Testis (tissue), 3 donors: ENCODE data around the gene NPM1. TPM values are rescaled to one million over a fixed set of nuclear protein-coding genes. Genes with fewer than 3 reads are reported as not detected.

Experiments
- DNase-seq: peaks from one replicate; pipeline ENCODE4 v3.0.0-alpha.2; 2019
- H3K27ac ChIP-seq, 2 donors: fragments of 200-600 bp; sonication (generic); one replicate each; pipeline ENCODE4 v1.5.1; 2019
- H3K27me3 ChIP-seq: fragments of 200-600 bp; sonication (generic); one replicate; pipeline ENCODE4 v1.5.1; 2019
- H3K36me3 ChIP-seq: fragments of 200-600 bp; sonication (generic); one replicate; pipeline ENCODE4 v1.5.1; 2017; ENCODE audit warnings: low read depth; ENCODE audit errors: missing control alignments
- H3K4me1 ChIP-seq: fragments of 200-600 bp; sonication (generic); one replicate; pipeline ENCODE4 v1.5.1; 2019
- H3K4me3 ChIP-seq, 2 donors: fragments of 200-600 bp; sonication (generic); one replicate each; pipeline ENCODE4 v1.5.1; 2017 to 2019
- H3K9me3 ChIP-seq: fragments of 200-600 bp; sonication (generic); one replicate; pipeline ENCODE4 v1.5.1; 2017
- POLR2A ChIP-seq: fragments of 450-650 bp; IDR thresholded peaks from one replicate; pipeline ENCODE4 v1.6.1; 2017; ENCODE audit warnings: antibody characterized with exemption, mild to moderate bottlenecking, moderate library complexity
- WGBS, 2 donors: methylation state at CpG; one replicate each; pipeline ENCODE4 v1.1.5; 2018; 5-methylcytosine and 5-hydroxymethylcytosine counted together
- intact Hi-C: fragments of 100-400 bp; cut with DNase I; formaldehyde crosslinking; loops from one replicate; pipeline ENCODE4 v1.15.1; 2023; ENCODE audit warnings: low total_unique reads
- polyA plus RNA-seq: library from polyadenylated mRNA; stranded (reverse); fragments of 350-450 nt; fragmentation: Illumina TruSeq; extraction: RNeasy Lipid Tissue Mini Kit (QIAGEN cat#74804); gene quantifications from one replicate; pipeline ENCODE4 v1.2.3, GENCODE V29; 2014; ENCODE audit warnings: low read depth, low replicate concordance; ENCODE audit not compliant: insufficient read depth
- total RNA-seq, 2 donors: library from RNA; depleted of rRNA; stranded (reverse); fragments of >200 nt; gene quantifications; one replicate each; pipeline ENCODE4 v1.2.3, GENCODE V29; 2016
- TF ChIP-seq, protein P1 (sequence below), 3 experiments: fragments of 450-650 bp in 2 of 3; fragments of 200-600 bp in 1 of 3; sonication (generic) in 1 of 3; IDR thresholded peaks; one replicate each; pipeline ENCODE4 v1.5.1; 2016 to 2019; ENCODE audit warnings: antibody characterized with exemption in 3 of 3, mild to moderate bottlenecking in 2 of 3, moderate library complexity in 1 of 3

NPM1 gene
- total and polyA plus RNA-seq, 3 donors from 2014 or later = 398 to 835 (median 430) TPM

DNA sequence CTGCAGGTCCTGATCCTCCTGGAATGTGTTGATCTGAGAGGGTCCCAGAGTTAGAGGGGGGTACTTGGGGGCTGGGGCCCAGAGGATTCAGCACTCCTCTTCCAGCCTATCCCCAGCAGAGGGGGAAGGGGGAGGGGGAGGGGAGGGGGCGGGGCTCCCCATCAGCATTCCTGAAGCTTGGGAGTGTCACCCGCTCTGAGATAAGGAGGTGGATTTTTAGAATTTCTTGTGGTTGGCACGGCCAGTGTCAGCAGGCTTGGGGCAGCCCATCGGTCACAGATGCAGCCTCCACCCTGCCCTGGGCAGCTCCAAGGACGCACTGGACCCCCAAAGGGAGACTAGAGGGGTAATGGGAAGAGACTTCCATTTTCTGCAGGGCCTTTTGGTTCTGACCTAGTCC is 37.1 kb downstream of the NPM1 start:
- H3K27ac ChIP-seq = no peak overlapping the region
- no peak for DNase-seq
- intact Hi-C loops = loop anchor here (10.0 kb wide), 1 partner anchor 480 kb away; no protein-coding TSS in a partner anchor
- H3K4me1 ChIP-seq = peaks cover 13% of the 10 kb centered on the region
- H3K4me3 ChIP-seq = no peak overlapping the region
- TF ChIP-seq POLR2A = no peak
- TF ChIP-seq, protein P1, sequence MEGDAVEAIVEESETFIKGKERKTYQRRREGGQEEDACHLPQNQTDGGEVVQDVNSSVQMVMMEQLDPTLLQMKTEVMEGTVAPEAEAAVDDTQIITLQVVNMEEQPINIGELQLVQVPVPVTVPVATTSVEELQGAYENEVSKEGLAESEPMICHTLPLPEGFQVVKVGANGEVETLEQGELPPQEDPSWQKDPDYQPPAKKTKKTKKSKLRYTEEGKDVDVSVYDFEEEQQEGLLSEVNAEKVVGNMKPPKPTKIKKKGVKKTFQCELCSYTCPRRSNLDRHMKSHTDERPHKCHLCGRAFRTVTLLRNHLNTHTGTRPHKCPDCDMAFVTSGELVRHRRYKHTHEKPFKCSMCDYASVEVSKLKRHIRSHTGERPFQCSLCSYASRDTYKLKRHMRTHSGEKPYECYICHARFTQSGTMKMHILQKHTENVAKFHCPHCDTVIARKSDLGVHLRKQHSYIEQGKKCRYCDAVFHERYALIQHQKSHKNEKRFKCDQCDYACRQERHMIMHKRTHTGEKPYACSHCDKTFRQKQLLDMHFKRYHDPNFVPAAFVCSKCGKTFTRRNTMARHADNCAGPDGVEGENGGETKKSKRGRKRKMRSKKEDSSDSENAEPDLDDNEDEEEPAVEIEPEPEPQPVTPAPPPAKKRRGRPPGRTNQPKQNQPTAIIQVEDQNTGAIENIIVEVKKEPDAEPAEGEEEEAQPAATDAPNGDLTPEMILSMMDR (IDR thresholded peaks at IDR 0.05) = no peak
- 68 to 78% methylated on average over 3 to 5 of the region's 5 CpGs for WGBS, 2 donors
- no peaks in the 10 kb centered on the region for H3K36me3 ChIP-seq
- H3K27me3 ChIP-seq = no peaks in the 10 kb centered on the region
- H3K9me3 ChIP-seq = no peaks in the 10 kb centered on the region

DNA sequence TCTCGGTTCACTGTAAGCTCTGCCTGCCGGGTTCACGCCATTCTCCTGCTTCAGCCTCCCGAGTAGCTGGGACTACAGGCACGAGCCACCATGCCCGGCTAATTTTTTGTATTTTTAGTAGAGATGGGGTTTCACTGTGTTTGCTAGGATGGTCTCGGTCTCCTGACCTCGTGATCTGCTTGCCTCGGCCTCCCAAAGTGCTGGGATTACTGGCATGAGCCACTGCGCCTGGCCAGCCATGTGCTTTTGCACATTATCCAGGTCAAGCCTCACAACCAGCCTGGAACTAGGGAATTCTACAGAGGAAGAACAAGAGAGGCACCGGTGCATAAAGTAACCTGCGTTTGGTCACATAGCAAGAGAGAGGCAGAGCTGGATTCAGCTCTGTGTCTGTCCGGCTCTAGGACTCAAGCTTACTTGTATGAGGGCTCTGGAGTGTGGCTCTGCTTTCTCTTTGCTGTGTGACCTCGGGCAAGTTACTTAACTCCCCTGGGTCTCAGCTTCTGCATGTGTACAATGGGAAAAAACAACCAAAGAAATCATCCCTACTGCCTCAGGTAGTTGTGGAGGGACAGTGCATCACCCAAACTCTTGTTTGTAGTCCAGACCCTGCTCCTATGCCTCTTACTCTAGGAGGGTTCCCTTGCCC is 38.1 kb downstream of the NPM1 start:
- no peak for DNase-seq
- intact Hi-C loops = loop anchor here (10.0 kb wide), 1 partner anchor 479 kb away; no protein-coding TSS in a partner anchor

DNA sequence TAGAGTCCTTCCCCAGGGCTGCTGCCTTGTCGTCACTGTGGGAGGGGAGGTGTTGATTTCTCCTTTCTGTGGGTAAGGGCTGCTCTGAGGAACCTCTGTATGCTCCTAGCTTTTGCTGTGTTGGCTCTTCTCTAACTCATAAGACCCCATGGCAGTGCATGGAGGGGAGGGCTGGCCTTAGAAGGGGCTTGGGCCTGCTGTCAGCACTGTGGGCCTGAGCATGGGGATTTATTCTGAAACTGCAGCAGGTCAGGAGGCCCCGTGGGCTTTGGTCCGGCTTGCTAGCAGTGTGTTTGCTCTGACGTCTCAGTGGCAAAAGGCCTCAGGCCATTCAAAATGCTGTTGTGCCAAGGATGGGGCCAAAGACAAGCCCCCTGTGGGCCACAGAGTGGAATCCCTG is 38.6 kb downstream of the NPM1 start:
- no peak overlapping the region for H3K4me3 ChIP-seq
- no peaks in the 10 kb centered on the region for H3K9me3 ChIP-seq
- H3K4me1 ChIP-seq = no peaks in the 10 kb centered on the region
- intact Hi-C loops = loop anchor here (10.0 kb wide), 1 partner anchor 479 kb away; no protein-coding TSS in a partner anchor
- H3K27ac ChIP-seq = no peak overlapping the region
- no peak for DNase-seq
- no peak for TF ChIP-seq POLR2A
- TF ChIP-seq, protein P1 (IDR thresholded peaks at IDR 0.05) = no peak
- H3K36me3 ChIP-seq = no peaks in the 10 kb centered on the region
- H3K27me3 ChIP-seq = no peaks in the 10 kb centered on the region
- WGBS, 2 donors = 91% methylated on average over 3 to 4 of the region's 4 CpGs

More for the DNA sequence above, 38.1 kb downstream of the NPM1 start:
- Histone ChIP-seq H3K36me3 (no peaks in the 10 kb centered on the region), H3K4me1 (peaks cover 5% of the 10 kb centered on the region), H3K9me3 (no peaks in the 10 kb centered on the region), H3K27ac (no peak overlapping the region), H3K4me3 (no peak overlapping the region), H3K27me3 (no peaks in the 10 kb centered on the region)
- TF ChIP-seq POLR2A = no peak
- TF ChIP-seq, protein P1 (IDR thresholded peaks at IDR 0.05) = no peak
- WGBS, 2 donors = 90 to 92% methylated on average over 12 to 14 of the region's 14 CpGs

DNA sequence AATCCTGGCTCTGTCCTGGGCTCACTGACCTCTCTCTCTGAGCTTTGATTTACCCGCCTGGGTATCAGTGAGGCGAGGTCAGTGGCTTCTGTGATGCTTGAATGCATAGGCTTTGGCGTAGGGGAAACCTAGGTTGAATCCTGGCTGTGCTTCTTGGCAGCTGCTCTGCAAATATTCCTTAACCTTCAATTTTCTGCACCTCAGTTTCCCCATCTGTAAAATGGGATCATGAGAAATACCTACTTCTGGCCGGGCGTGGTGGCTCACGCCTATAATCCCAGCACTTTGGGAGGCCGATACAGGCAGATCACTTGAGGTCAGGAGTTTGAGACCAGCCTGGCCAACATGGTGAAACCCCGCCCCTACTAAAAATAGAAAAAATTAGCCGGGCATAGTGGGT is 39.0 kb downstream of the NPM1 start:
- 93 to 94% methylated on average over 9 of the region's 9 CpGs for WGBS, 2 donors
- Histone ChIP-seq H3K27ac (no peak overlapping the region), H3K27me3 (no peaks in the 10 kb centered on the region), H3K9me3 (no peaks in the 10 kb centered on the region), H3K4me1 (no peaks in the 10 kb centered on the region), H3K36me3 (no peaks in the 10 kb centered on the region), H3K4me3 (no peak overlapping the region)
- no peak for DNase-seq
- intact Hi-C loops = loop anchor here (10.0 kb wide), 1 partner anchor 478 kb away; no protein-coding TSS in a partner anchor
- no peak for TF ChIP-seq POLR2A
- TF ChIP-seq, protein P1 (IDR thresholded peaks at IDR 0.05) = no peak
